Kasumi-1 (cell line): ENCODE measurements around the gene RRP9.
A peak's percentile ranks its signal among the peaks of the same experiment; 100 is the strongest.
"Not testable (repeated sequence)": the region's sequence is repeated elsewhere in the genome, so short reads cannot be mapped to it uniquely, and the experiment has no call there.

Experiments used
- DNase-seq, 2 experiments: peaks; one replicate each; lab custom pipeline; 2025; lab: John Stamatoyannopoulos, UW

The RRP9 gene, protein sequence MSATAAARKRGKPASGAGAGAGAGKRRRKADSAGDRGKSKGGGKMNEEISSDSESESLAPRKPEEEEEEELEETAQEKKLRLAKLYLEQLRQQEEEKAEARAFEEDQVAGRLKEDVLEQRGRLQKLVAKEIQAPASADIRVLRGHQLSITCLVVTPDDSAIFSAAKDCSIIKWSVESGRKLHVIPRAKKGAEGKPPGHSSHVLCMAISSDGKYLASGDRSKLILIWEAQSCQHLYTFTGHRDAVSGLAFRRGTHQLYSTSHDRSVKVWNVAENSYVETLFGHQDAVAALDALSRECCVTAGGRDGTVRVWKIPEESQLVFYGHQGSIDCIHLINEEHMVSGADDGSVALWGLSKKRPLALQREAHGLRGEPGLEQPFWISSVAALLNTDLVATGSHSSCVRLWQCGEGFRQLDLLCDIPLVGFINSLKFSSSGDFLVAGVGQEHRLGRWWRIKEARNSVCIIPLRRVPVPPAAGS

DNA sequence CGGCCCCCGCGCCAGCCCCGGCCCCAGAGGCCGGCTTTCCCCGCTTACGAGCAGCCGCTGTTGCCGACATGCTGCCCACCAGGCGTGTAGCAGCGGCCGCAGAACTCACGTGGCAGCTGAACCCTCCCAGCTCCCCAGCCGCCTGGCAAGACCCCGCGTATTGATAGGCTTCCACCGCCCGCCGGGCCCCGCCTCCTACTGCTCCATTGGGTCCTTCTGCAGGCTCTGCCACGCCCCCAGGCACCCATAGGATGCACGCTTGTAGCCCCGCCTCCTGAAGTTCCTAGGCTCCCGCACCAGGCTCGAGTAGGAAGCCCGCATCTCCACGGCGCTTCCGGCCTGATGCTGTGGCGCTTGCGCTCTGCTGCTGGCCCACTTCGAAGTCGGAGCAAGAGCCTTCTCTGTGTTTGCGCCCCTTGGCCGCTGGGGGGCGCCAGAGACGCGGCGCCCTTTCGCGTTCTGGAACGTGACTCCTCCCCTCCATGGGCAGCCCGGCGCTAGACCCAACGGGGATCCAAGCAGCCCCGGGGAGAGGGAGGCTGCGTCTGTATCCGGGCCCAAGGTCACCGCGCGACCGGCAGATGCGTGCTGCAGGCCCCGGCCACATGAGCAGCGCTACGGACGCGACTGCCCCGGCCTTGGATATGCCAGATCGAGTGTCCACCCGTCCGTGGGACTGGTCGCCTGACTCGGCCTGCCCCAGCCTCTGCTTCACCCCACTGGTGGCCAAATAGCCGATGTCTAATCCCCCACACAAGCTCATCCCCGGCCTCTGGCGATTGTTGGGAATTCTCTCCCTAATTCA lies at the start of gene RRP9, which contains the start of gene PARP3:
Gene RRP9 (minus strand): TSS at position 107 of the 805 bp plus-strand sequence. CDS start 37 bp downstream, at position 70.
Gene PARP3 (plus strand): TSS at position 566 of the 805 bp plus-strand sequence. CDS start 993 bp downstream, outside the sequence.
- peak; percentile 99 to 100 for DNase-seq

DNA sequence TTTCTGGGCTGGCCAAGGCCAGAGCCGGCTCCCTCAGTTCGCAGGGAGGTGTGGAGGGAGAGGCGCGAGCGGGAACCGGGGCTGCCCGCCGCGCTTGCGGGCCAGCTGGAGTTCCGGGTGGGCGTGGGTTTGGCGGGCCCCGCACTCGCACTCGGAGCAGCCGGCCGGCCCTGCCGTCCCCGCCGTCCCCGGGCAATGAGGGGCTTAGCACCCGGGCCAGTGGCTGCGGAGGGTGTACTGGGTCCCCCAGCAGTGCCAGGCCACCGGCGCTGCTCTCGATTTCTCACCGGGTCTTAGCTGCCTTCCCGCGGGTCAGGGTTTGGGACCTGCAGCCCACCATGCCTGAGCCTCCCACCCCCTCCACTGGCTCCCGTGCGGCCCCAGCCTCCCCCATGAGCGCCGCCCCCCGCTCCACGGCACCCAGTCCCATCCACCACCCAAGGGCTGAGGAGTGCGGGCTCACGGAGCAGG lies 48.8 kb upstream of the RRP9 start:
- DNase-seq: not testable (repeated sequence)

DNA sequence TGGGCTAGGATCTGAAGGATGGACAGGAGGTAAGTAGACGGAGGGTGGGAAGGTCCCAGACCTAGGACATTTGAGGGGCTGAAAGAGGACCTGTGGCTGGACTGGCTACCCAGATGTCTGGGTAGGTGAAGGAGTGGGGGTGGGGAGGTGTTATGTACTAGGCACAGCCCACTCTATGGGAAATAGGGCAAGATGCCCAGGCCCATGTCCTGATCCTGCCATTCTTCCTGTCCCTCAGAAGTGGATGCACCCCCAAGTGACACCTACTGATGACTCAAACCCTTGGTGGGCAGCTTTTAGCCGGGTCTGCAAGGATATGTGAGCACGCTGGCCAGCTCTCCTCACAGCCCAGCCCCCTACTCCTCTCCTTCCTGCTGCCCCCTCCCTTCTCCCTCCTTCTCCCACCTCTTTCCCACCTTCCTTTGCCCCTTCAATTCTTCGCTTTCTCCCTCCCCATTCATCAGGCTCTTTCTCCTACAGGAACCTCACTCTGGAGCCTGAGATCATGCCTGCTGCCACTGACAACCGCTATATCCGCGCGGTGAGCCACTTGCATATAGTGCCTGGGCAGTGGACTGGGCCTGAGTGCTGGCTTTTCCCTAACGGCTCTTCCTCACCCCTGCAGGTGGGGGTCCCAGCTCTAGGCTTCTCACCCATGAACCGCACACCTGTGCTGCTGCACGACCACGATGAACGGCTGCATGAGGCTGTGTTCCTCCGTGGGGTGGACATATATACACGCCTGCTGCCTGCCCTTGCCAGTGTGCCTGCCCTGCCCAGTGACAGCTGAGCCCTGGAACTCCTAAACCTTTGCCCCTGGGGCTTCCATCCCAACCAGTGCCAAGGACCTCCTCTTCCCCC lies 46.8 kb upstream of the RRP9 start:
- DNase-seq: no peak

DNA sequence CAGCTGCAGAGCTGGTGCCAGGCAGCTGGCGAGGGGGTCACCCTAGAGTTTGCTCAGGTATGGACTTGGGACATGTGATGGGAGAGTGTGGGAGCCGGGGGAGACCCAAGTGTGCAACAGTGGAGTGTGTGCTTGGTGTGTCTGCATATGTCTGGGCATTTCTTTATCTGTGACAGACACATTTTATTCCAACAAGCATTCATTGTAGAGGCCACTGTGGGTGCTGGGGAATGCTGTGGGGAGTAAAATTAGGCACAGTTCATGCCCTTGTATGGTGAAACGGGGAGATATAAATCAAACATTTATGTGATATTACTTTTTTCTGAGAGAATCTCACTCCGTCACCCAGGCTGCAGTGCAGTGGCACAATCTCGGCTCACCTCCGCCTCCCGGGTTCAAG lies 45.9 kb upstream of the RRP9 start:
- DNase-seq: no peak

DNA sequence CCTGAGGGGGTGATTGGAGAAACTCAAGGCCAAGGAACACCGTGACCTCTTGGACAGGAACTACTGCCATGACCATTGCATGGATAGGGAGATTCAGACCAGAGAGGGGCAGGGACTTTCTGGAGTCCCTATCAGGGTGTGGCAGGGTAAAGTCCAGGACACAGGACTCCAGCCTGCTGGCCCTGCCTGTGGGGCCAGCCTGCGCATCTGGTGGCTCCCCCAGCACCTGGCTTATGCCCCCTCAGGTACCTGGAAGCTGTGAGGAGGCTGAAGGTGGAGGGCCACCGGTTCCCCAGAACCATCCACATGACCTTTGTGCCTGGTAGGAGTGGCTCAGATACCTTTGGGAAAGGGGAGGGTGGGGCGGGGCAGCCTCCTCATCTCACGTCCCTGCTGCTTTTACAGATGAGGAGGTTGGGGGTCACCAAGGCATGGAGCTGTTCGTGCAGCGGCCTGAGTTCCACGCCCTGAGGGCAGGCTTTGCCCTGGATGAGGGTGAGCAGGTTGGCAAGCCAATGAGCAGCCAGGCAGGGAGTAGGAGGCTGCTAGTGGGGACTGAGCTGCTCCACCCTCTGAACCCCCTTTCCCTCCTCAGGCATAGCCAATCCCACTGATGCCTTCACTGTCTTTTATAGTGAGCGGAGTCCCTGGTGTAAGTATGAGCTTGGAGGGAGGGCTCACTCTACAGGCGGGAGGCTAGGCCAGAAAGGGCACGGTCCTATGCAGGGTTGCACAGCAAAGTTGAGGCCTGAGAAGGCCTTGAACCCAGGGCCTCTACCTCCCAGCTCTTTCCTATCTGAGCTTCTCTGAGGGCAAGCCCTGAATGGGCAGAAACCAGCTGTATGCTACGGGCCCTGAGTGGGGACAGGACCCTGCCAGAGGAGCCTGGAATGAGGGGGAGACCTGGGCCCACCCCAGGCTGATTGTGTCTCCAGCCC lies 44.6 kb upstream of the RRP9 start:
- no peak for DNase-seq

DNA sequence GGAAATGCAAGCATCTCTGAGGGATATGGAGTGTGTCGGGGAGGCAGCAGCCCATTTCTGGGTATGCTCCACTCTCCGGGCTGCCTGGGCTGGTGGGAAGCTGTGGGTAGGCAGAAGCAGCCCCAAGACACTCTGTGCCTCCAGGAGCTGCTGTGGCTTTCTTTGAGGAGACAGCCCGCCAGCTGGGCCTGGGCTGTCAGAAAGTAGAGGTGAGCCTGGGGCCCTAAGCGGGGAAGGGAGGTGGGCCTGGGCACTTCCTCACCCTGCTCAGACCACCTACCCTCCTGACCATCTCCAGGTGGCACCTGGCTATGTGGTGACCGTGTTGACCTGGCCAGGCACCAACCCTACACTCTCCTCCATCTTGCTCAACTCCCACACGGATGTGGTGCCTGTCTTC lies 43.4 kb upstream of the RRP9 start:
- no peak for DNase-seq

DNA sequence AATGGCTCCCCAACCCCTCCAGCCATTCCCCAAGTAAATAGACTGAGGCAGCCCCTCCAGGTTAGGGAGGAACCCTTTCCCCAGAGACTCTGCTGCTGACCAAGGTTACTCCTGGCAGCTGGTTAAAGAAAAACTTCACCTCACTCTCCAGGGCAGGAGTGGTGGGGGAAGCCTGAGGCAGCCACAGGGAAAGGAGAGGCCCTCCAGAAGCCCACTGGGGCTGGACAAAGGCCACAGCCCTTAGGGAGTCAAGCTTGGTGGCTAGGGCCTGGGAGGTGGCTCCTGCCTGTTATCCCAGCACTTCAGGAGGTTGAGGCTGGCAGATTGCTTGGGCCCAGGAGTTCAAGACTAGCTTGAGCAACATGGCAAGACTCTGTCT lies 42.6 kb upstream of the RRP9 start:
- no peak for DNase-seq

DNA sequence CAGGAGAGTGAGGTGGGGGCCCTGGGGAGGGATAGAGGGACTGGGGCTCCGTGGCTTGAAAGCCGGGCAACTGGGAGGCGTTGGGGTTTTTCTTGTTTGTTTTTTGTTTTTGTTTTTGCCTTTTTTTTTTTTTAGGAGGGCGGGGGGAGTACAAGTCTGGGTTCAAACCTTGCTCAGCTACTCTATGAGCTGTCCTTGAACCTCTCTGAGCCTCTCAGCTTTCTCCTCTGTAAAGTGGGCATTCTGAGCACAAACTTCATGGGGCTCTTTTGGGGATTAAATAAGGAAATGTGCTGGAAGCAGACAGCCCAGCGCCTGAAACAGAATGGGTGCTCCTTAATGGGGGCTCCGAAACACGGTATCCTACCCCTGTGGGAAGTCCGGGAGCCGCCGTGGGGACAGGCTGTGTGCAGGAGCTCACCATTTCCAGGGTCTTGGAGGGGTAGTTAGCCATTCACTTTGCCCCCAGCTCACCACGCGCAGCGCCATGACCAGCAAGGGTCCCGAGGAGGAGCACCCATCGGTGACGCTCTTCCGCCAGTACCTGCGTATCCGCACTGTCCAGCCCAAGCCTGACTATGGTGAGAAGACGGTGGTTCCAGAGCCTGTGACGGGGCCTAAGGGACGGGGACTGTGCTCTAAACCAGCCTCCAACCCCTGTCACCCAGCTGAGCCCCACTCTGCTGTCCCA lies 42.0 kb upstream of the RRP9 start:
- no peak for DNase-seq

DNA sequence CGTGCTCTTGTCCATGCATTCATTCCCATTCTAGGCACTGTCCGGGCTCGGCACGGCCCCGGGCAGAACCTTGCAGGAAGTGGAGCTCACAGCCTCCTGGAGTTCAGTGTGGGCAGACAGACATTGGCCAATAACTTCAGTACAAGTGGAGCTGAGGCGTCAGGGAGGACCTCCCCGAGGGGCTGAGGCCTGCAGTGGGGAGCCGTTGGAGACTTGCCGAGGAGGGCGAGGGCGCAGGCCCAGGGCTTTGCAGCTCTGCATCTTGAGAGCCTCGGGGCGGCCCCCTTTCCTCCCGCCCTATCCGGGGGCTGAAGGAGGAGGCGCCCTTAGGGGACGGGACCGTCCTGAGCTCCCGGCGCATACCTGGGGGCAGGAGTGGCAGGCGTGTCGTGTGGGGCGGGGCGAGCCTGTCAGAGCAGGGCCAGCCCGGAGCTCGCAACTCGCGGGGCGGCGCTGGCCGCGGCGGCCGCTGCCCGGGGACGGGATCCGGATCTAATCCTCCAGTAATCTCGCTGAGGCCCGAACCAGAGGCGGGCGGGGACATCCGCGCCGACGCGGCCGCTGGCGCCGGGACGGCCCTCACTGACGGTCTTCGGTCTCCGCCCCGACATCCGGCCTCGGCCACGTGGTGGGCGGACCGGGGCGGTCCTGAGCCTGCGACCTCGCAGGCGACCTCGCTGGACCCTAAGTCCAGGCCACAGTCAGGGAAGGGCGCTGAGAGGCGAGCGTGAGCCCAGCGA lies 41.3 kb upstream of the RRP9 start, which contains the start of gene ACY1:
Gene ACY1 (plus strand): TSS at position 698 of the 740 bp plus-strand sequence. CDS start 530 bp downstream, outside the sequence.
- DNase-seq: peak; percentile 76 to 83

DNA sequence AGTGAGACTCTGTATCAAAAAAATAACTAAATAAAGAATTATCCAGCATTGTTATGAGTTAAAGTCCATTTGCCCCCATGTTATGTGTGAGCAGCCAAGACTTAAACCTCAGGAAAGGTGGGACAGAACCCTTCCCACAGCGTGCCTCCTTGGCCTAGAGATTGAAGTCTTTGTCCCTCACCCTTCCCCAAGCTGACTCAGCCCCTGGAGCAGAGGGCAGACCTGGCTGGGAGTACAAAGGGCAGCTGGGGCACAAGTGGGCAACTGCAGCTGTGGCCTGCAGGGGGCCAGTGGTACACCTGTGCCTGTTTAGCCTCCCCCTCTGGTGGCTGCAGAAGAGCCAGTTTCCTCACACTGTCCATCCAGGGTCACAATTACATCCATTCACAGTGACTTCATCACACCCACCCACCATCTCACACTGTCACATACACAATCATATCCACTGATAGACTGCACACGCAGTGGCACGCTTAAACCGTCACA lies 40.7 kb upstream of the RRP9 start:
- DNase-seq: peak; percentile 56 to 67

DNA sequence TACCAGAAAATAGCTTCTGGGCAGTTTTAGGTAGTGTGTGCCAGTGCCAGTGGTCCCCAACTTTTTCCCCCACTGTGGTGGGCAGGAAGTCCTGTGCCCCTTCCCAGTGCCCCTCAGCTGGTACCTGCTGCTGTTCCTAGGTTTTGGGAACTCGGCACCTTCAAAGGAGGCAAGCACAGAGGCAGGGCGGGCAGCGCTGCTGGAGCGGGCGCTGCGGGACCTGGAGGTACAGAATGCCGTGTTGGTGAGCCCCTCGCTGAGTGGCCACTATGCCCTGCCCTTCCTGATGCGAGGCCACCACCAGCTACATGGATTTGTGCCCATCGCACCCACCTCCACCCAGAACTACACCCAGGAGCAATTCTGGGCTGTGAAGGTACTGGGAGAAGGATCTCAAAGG lies 38.5 kb upstream of the RRP9 start:
- DNase-seq: no peak

DNA sequence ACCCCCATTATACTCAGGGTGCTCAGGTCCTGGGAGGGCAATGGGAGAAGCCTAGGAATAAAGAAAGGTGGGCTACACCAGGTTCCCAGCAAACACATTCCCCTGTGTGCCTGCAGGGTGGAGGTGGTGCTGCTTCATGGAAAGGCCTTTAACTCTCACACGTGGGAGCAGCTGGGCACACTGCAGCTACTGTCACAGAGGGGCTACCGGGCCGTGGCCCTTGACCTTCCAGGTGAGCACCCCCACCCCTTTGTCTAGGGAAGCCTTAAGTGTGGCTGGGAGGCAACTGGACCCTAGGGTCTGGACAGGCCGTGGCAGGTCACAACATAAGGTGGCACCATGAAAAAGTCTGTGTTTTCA lies 36.4 kb upstream of the RRP9 start:
- DNase-seq: no peak

DNA sequence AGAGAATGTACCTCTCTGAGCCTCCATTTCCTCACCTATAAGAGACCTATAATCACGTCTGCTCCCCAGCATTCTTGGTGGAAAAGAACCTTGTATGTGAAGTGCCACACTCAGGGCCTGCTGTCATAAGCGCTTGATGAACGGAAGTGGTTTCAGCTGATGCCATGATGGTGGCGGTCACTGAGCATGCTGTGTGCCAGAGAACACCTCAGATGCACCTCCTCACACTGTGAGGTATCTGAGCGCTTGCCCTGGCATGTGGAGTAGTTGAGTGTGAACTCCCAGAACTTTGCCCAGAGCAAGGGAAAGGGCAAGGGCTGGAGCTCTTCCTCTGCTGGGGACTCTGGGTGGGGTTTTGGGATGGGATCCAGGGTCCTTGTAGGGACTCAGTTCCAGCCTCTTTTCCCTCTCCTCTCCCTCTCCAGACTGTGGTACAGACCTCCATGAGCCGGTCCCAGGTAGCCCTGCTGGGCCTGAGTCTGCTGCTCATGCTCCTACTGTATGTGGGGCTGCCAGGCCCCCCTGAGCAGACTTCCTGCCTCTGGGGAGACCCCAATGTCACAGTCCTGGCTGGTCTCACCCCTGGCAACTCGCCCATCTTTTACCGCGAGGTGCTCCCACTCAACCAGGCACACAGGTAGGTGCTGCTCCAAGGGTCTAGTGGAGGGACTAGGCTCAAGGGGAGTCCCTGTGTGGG lies 35.9 kb upstream of the RRP9 start:
- DNase-seq: no peak

DNA sequence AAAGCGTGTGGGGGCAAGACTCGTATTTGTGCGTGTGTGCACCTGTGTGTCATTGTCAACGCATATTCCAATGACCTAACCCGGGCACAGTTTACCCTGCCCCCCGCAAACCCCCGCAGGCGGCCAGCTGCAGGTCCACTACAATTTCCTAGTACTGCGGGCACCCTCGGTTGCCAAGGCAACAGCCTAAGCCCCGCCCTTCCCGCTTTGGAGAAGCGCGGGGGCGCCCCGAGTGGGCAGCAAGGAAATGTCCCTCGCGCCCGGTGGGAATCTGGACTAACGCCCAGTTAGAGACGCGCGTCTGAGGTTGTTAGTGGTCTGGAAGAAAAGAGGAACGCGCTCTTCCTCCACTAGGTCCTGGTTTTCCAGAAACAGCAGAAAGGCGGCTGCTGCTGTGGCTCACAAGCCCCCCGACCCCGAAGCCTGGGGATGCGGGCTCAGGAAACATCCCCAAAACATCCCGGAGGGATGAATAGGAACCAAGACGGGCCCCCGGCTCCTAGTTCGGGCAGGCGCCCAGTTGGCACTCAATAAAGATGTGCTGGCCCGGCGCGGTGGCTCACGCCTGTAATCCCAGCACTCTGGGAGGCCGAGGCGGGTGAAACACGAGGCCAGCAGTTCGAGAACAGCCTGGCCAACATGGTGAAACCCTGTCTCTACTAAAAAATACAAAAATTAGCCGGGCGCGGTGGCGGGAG lies 34.3 kb upstream of the RRP9 start:
- DNase-seq: no peak

DNA sequence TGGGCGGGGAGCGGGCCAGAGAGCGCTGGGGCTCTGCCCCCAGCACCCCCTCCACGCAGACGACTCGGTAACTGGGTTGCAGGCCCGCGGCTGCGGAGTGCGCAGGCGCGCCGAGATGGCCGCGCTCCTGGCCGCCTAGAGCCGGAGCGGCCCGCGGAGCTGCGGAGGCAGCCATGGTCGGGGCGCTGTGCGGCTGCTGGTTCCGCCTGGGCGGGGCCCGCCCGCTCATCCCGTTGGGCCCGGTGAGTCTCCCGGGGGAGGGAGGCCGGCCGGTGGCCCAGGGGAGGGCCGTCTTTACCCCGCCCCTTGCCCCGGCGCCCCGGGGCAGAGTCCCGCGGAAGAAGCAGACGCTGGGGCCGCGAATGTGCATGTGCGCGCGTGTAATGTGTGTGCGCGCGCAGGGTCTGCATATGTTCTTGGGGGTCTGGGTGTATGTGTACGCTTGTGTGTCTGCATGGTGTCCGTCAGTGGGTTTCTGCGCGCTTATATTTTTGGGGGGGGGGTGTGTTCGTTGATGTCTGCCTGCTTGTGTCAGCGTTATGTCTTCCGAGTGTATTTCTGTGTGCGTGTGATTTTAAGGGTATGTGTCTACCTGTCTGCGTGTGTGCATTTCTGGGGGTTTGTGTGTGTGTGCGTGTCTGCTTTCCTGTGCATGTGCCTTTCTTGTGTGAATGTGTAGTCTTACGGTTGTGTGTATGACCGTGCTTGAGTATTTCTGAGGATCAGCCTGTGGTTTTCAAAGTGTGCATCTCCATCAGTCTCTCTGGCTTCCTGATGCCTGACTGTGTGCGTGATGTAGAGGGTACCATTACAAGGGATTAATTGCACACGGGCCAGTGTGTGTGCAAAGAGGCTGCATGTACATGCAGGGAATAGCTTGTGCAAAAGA lies 33.5 kb upstream of the RRP9 start, which contains the start of gene ABHD14A:
Gene ABHD14A (plus strand): TSS at position 102 of the 889 bp plus-strand sequence. CDS start 72 bp downstream, at position 174.
- DNase-seq: peak; percentile 47 to 59

DNA sequence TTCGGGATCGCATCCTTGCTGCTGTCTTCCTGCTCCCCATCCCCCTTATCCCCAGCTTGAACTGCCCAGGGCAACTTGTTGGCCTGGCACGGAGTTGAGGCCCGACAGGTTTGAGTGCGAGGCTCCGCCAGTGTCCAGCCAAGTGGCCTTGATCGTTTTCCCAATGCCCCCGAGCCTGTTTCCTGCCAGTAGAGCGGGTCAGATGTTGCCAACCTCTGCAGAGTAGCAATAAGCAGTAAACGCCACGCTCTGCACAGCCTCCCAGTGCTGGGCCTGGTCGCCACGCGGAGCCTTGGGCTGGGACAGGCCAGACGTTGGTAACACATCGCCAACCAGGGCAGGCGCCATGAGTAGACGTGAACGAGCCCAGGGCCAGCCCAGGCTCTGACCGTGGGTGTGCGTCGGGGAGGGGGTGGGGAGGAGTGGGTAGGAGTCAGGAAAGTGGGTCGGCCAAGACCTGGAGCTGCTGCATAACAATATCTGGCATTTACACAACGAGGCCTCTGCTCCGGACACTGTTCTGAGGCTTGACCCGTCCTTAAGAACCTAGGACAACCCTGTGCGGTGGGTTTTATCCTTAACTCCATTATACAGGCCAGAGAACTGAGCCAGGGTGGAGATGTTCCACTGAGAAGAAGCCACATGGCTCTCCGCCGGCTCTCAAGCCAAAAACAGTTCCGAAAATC lies 32.7 kb upstream of the RRP9 start:
- DNase-seq: no peak
